ENCODE results near the gene PEX5L.

Gene PEX5L

GRCh38 chr3:179973931-179974361 is 62.8 kb downstream of the PEX5L start:
- H3K4me1 ChIP-seq (ENCODE audit: control insufficient read depth in 5 of 5, insufficient read depth in 5 of 5, low read length in 5 of 5), result no peaks in the 10 kb centered on the region
- H3K27me3 ChIP-seq (ENCODE audit: control insufficient read depth in 5 of 5, insufficient read depth in 4 of 5, low read length in 5 of 5), result peaks cover 0 to 4% (median 0%) of the 10 kb centered on the region in 5 donors
- H3K27ac ChIP-seq (ENCODE audit: low read depth, low read length), result no peak overlapping the region
- H3K36me3 ChIP-seq (ENCODE audit: control insufficient read depth in 5 of 5, insufficient read depth in 5 of 5, low read length in 5 of 5), result no peaks in the 10 kb centered on the region
- no peaks in the 10 kb centered on the region for H3K9me3 ChIP-seq (ENCODE audit: control insufficient read depth in 5 of 5, low read length in 5 of 5)
- peak overlapping the region in 1 of 5 donors; percentile 41 for H3K4me3 ChIP-seq (ENCODE audit: low read depth in 1 of 5, low read length in 5 of 5)
- H3K9ac ChIP-seq (ENCODE audit: low read length in 5 of 5), result no peak overlapping the region

DNA sequence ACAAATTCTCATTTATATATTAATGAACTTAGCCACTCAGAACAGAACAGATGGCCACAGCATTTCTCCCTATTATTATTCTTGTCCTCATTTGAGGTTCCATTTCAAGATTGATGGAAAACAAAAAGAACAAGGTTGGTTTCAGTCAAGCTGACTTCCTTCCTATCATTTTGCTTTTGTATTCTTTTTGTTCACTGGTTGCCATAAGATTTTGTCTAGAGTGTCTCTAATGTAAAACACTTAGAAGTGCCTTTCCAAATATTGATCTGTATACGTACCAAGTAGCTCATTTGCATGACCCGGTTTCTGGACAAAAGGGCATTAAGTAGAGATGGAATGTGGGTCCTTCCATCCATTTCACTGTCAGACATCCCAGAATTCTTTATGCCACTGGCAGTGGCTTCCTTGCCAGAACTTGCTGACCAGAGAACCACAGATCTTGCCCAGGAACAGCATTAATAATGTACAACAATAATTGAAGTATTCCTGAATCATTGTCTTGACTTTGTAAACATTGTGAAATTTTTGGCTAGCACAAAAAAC is 63.8 kb downstream of the PEX5L start:
- H3K9me3 ChIP-seq (ENCODE audit: control insufficient read depth in 5 of 5, low read length in 5 of 5), result no peaks in the 10 kb centered on the region
- no peaks in the 10 kb centered on the region for H3K36me3 ChIP-seq (ENCODE audit: control insufficient read depth in 5 of 5, insufficient read depth in 5 of 5, low read length in 5 of 5)
- H3K27ac ChIP-seq (ENCODE audit: low read depth, low read length), result no peak overlapping the region
- H3K4me3 ChIP-seq (ENCODE audit: low read depth in 1 of 5, low read length in 5 of 5), result no peak overlapping the region
- H3K9ac ChIP-seq (ENCODE audit: low read length in 5 of 5), result no peak overlapping the region
- peaks cover 0 to 4% (median 0%) of the 10 kb centered on the region in 5 donors for H3K27me3 ChIP-seq (ENCODE audit: control insufficient read depth in 5 of 5, insufficient read depth in 4 of 5, low read length in 5 of 5)
- H3K4me1 ChIP-seq (ENCODE audit: control insufficient read depth in 5 of 5, insufficient read depth in 5 of 5, low read length in 5 of 5), result no peaks in the 10 kb centered on the region

- no peak overlapping the region for H3K27ac ChIP-seq (ENCODE audit: low read depth, low read length)
- H3K4me1 ChIP-seq (ENCODE audit: control insufficient read depth in 5 of 5, insufficient read depth in 5 of 5, low read length in 5 of 5), result no peaks in the 10 kb centered on the region
- no peak overlapping the region for H3K9ac ChIP-seq (ENCODE audit: low read length in 5 of 5)
- H3K36me3 ChIP-seq (ENCODE audit: control insufficient read depth in 5 of 5, insufficient read depth in 5 of 5, low read length in 5 of 5), result no peaks in the 10 kb centered on the region
- H3K27me3 ChIP-seq (ENCODE audit: control insufficient read depth in 5 of 5, insufficient read depth in 4 of 5, low read length in 5 of 5), result peaks cover 0 to 4% (median 0%) of the 10 kb centered on the region in 5 donors
- H3K9me3 ChIP-seq (ENCODE audit: control insufficient read depth in 5 of 5, low read length in 5 of 5), result no peaks in the 10 kb centered on the region
- no peak overlapping the region for H3K4me3 ChIP-seq (ENCODE audit: low read depth in 1 of 5, low read length in 5 of 5)
Measured at GRCh38 chr3:179971280-179971679, 65.5 kb downstream of the PEX5L start.

DNA sequence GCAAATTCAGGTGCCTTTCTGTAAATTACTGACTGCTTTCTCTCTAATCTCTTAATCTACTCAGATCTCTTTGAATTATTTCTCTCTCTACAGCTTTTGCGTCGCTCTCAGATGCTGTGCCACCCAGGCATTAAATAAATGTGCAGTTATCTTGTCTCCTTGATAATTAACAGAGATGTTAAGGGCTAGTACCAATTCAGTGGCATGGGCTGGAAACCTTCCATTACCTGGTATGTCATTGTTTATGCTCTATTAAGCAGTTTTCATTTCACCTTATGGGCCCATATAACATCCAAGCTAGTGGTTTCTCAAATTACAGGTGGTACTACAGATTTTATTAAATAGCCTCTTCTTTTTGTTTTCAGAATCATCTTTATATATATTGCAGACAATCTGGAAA is 66.0 kb downstream of the PEX5L start:
- no peak overlapping the region for H3K9ac ChIP-seq (ENCODE audit: low read length in 5 of 5)
- peaks cover 0 to 4% (median 0%) of the 10 kb centered on the region in 5 donors for H3K27me3 ChIP-seq (ENCODE audit: control insufficient read depth in 5 of 5, insufficient read depth in 4 of 5, low read length in 5 of 5)
- H3K9me3 ChIP-seq (ENCODE audit: control insufficient read depth in 5 of 5, low read length in 5 of 5), result no peaks in the 10 kb centered on the region
- H3K27ac ChIP-seq (ENCODE audit: low read depth, low read length), result no peak overlapping the region
- H3K4me1 ChIP-seq (ENCODE audit: control insufficient read depth in 5 of 5, insufficient read depth in 5 of 5, low read length in 5 of 5), result no peaks in the 10 kb centered on the region
- H3K4me3 ChIP-seq (ENCODE audit: low read depth in 1 of 5, low read length in 5 of 5), result no peak overlapping the region
- H3K36me3 ChIP-seq (ENCODE audit: control insufficient read depth in 5 of 5, insufficient read depth in 5 of 5, low read length in 5 of 5), result no peaks in the 10 kb centered on the region

DNA sequence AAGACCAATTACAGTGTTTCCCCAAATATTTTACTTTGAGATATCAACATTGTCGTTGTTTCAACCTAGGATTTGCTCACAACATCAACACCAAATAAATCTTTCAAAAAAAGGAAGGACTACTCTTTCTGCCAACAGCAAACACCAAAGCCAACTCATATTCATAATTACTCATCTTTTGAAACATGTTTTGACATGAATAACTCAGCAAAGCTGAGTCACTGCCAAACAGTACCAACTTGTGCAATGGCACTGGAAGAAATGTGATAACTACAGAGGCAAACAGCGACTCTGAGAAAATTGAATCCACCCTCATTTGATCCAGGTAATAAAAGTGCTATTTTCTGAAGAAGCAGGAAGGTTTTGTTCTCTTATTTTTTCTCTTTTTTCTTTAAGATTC is 67.2 kb downstream of the PEX5L start:
- Histone ChIP-seq H3K9ac (ENCODE audit: low read length in 5 of 5) (no peak overlapping the region), H3K4me1 (ENCODE audit: control insufficient read depth in 5 of 5, insufficient read depth in 5 of 5, low read length in 5 of 5) (no peaks in the 10 kb centered on the region), H3K27ac (ENCODE audit: low read depth, low read length) (no peak overlapping the region), H3K27me3 (ENCODE audit: control insufficient read depth in 5 of 5, insufficient read depth in 4 of 5, low read length in 5 of 5) (peaks cover 0 to 4% (median 0%) of the 10 kb centered on the region in 5 donors), H3K4me3 (ENCODE audit: low read depth in 1 of 5, low read length in 5 of 5) (no peak overlapping the region), H3K36me3 (ENCODE audit: control insufficient read depth in 5 of 5, insufficient read depth in 5 of 5, low read length in 5 of 5) (no peaks in the 10 kb centered on the region), H3K9me3 (ENCODE audit: control insufficient read depth in 5 of 5, low read length in 5 of 5) (no peaks in the 10 kb centered on the region)

DNA sequence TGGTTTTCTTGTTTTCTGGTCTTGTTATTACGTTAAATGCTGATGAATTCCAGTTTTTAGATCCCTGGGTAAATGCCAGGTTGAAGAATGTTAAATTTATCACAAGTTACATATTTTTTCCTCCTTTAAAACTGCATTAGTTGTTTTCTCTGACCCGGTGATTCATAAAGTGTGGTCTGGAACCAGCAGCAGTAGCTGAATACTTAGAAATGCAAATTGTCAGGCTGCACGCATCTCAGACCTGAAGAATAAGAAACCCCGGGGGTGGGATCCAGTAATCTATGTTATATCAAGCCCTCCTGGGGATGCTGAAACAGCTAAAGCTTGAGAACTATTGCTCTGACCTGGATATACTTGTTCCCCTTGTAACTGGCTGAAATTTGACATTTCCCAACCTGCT is 69.1 kb downstream of the PEX5L start:
- Histone ChIP-seq H3K9ac (ENCODE audit: low read length in 5 of 5) (no peak overlapping the region), H3K9me3 (ENCODE audit: control insufficient read depth in 5 of 5, low read length in 5 of 5) (no peaks in the 10 kb centered on the region), H3K4me3 (ENCODE audit: low read depth in 1 of 5, low read length in 5 of 5) (no peak overlapping the region), H3K36me3 (ENCODE audit: control insufficient read depth in 5 of 5, insufficient read depth in 5 of 5, low read length in 5 of 5) (no peaks in the 10 kb centered on the region), H3K27ac (ENCODE audit: low read depth, low read length) (no peak overlapping the region), H3K27me3 (ENCODE audit: control insufficient read depth in 5 of 5, insufficient read depth in 4 of 5, low read length in 5 of 5) (no peaks in the 10 kb centered on the region), H3K4me1 (ENCODE audit: control insufficient read depth in 5 of 5, insufficient read depth in 5 of 5, low read length in 5 of 5) (no peaks in the 10 kb centered on the region)

DNA sequence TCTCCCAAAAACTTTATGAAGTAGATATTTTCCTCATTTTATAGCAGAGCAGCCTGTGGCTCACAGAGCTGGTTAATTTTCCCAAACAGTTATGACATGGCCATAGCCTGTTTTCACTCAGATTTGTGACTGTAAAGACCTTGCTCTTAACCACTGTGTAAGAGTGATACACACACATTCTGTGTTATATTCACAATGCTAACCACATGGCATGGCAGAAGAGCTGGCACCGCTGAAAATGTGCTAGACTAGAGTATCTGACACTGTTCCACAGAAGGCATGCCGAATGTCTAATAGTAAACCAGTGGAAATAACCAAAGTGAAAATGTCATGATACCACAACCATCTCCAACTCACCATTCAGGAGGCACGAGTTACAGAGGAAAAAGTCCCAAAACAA is 71.8 kb downstream of the PEX5L start:
- Histone ChIP-seq H3K27ac (ENCODE audit: low read depth, low read length) (no peak overlapping the region), H3K9me3 (ENCODE audit: control insufficient read depth in 5 of 5, low read length in 5 of 5) (no peaks in the 10 kb centered on the region), H3K27me3 (ENCODE audit: control insufficient read depth in 5 of 5, insufficient read depth in 4 of 5, low read length in 5 of 5) (no peaks in the 10 kb centered on the region), H3K36me3 (ENCODE audit: control insufficient read depth in 5 of 5, insufficient read depth in 5 of 5, low read length in 5 of 5) (no peaks in the 10 kb centered on the region), H3K4me3 (ENCODE audit: low read depth in 1 of 5, low read length in 5 of 5) (no peak overlapping the region), H3K9ac (ENCODE audit: low read length in 5 of 5) (no peak overlapping the region), H3K4me1 (ENCODE audit: control insufficient read depth in 5 of 5, insufficient read depth in 5 of 5, low read length in 5 of 5) (no peaks in the 10 kb centered on the region)

DNA sequence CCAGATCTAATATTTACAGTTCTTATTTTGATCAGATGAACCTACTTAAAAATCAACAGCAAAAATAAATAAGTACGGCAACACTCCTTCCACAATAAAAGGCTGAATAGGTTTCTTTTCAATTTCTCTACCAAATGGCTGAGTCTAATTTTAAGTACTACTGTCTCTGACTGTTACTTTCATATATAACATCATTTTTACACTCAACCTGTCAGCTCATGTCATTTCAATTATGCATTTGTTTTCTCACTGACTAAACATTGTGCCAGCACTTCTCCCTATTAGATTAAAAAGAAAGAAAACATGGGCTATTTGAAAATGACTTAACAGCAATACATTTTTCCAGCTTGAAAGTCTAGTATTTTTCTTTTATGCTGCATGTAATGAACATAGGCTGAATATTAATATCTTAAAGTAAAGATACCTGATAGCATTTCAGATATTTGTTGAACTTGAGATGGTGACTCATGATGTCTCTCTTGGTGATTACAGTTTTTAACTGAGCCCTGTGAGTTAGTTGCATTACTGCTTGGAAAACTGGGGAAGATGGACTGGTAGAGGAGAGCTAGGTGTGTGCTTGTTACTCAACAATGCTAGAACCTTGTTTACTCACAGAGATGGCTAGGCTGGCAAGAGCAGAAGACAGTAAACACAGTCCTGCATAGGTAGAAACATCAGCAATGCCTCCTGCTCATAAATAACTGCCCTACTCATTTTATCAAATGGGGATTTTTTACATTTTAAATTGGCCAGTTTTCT is 73.9 kb downstream of the PEX5L start:
- Histone ChIP-seq H3K4me3 (ENCODE audit: low read depth in 1 of 5, low read length in 5 of 5) (no peak overlapping the region), H3K4me1 (ENCODE audit: control insufficient read depth in 5 of 5, insufficient read depth in 5 of 5, low read length in 5 of 5) (peaks cover 0 to 6% (median 0%) of the 10 kb centered on the region in 5 donors), H3K9ac (ENCODE audit: low read length in 5 of 5) (no peak overlapping the region), H3K36me3 (ENCODE audit: control insufficient read depth in 5 of 5, insufficient read depth in 5 of 5, low read length in 5 of 5) (no peaks in the 10 kb centered on the region), H3K27ac (ENCODE audit: low read depth, low read length) (no peak overlapping the region), H3K27me3 (ENCODE audit: control insufficient read depth in 5 of 5, insufficient read depth in 4 of 5, low read length in 5 of 5) (no peaks in the 10 kb centered on the region), H3K9me3 (ENCODE audit: control insufficient read depth in 5 of 5, low read length in 5 of 5) (no peaks in the 10 kb centered on the region)

DNA sequence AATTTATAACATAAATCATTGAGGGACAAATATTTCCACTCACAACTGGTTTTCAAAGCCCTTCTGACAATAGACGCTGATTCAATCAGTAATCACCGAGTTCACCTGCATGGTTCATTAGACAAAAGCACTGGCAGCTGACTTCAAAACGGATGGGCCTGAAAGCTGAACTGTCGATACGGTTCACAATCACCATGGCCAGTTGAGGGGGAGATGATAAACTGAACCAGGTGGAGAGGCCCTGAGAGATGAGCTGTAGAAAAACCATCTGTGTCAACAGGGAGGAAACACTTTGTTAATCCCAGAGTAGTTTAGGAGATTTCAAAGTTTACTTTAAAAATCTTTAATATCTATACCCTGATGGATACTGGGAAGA is 75.0 kb downstream of the PEX5L start:
- Histone ChIP-seq H3K27me3 (ENCODE audit: control insufficient read depth in 5 of 5, insufficient read depth in 4 of 5, low read length in 5 of 5) (no peaks in the 10 kb centered on the region), H3K4me3 (ENCODE audit: low read depth in 1 of 5, low read length in 5 of 5) (no peak overlapping the region), H3K27ac (ENCODE audit: low read depth, low read length) (no peak overlapping the region), H3K9ac (ENCODE audit: low read length in 5 of 5) (no peak overlapping the region), H3K4me1 (ENCODE audit: control insufficient read depth in 5 of 5, insufficient read depth in 5 of 5, low read length in 5 of 5) (peaks cover 0 to 9% (median 0%) of the 10 kb centered on the region in 5 donors), H3K36me3 (ENCODE audit: control insufficient read depth in 5 of 5, insufficient read depth in 5 of 5, low read length in 5 of 5) (no peaks in the 10 kb centered on the region), H3K9me3 (ENCODE audit: control insufficient read depth in 5 of 5, low read length in 5 of 5) (no peaks in the 10 kb centered on the region)

GRCh38 chr3:179961071-179961702 is 75.5 kb downstream of the PEX5L start:
- no peaks in the 10 kb centered on the region for H3K27me3 ChIP-seq (ENCODE audit: control insufficient read depth in 5 of 5, insufficient read depth in 4 of 5, low read length in 5 of 5)
- H3K4me1 ChIP-seq (ENCODE audit: control insufficient read depth in 5 of 5, insufficient read depth in 5 of 5, low read length in 5 of 5), result peaks cover 0 to 9% (median 0%) of the 10 kb centered on the region in 5 donors
- H3K9ac ChIP-seq (ENCODE audit: low read length in 5 of 5), result no peak overlapping the region
- no peaks in the 10 kb centered on the region for H3K36me3 ChIP-seq (ENCODE audit: control insufficient read depth in 5 of 5, insufficient read depth in 5 of 5, low read length in 5 of 5)
- H3K27ac ChIP-seq (ENCODE audit: low read depth, low read length), result no peak overlapping the region
- no peak overlapping the region for H3K4me3 ChIP-seq (ENCODE audit: low read depth in 1 of 5, low read length in 5 of 5)
- H3K9me3 ChIP-seq (ENCODE audit: control insufficient read depth in 5 of 5, low read length in 5 of 5), result no peaks in the 10 kb centered on the region
